Measurements from ENCODE around the gene IL18.
"Not testable (repeated sequence)": the region's sequence is repeated elsewhere in the genome, so short reads cannot be mapped to it uniquely, and the experiment has no call there.

The IL18 gene

DNA sequence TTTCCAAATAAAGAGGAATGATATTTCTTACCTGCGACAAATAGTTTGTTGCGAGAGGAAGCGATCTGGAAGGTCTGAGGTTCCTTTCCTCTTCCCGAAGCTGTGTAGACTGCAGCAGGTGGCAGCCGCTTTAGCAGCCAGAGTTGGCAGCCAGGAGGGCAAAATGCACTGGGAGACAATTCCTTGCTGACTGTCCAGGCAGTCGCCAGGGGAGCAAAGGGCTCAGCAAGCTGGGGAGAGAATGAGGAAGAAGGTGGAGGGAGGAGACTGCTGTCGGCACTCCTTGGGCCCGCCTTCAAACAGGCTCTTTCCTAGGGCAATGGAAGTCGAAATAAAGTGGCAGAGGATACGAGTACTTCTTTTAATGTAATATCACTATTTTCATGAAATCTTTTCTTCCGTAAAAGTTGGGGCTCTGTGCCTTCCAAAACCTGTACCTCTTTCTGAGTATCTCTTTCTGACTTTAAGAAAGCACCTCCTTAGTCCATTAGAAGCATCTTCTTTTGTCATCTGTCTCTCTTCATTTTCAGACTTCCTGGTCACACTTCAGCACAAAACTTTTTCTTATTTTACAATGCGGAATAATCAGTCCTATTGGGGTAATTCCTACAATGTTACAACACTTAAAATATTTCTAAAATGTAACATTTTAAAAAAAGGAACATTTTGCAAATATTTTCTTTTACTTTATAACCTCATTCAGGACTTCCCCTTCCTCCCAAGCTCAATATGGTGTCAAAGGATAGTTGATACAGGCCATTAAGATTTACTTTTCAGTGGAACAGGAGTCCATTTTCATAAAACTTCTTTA is at the start of gene IL18:
Gene IL18 (minus strand): TSS at position 220 of the 811 bp plus-strand sequence. CDS start 9,041 bp downstream, outside the sequence.
- Histone ChIP-seq H3K27me3 (ENCODE audit: control insufficient read depth, insufficient read depth, low read length) (no peaks in the 10 kb centered on the region), H3K4me1 (ENCODE audit: control insufficient read depth, insufficient read depth, low read length) (no peaks in the 10 kb centered on the region), H3K9me3 (ENCODE audit: control insufficient read depth, insufficient read depth, low read length) (no peaks in the 10 kb centered on the region), H3K4me3 (ENCODE audit: low read depth, low read length) (no peak within 1 kb of the TSS), H3K9ac (ENCODE audit: low read depth, low read length) (no peak within 1 kb of the TSS), H3K36me3 (ENCODE audit: control insufficient read depth, insufficient read depth, low read length) (no peaks in the 10 kb centered on the region)

DNA sequence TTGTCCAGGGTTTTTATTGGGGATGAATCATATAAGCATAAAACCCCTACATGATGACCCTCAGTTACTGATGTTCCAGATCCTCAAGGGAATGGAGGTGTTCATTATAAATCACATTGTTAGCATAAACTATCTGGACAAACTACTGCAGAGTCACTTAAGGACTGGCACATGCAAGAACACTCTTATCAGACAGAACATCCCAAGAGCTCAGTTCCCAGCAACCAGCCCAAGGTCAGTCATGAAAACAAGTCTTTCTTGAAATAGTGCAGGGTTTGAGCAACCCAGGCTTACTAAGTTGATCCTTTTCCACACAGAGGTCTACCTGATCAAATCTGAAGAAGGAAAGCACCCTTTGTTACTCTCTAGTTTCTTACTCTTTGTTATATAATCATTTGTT is 48.8 kb upstream of the IL18 start:
- H3K9ac ChIP-seq (ENCODE audit: low read depth, low read length): no peak overlapping the region

GRCh38 chr11:112212290-112212689 is 48.4 kb upstream of the IL18 start:
- Histone ChIP-seq H3K4me3 (ENCODE audit: low read depth, low read length) (no peak overlapping the region), H3K36me3 (ENCODE audit: control insufficient read depth, insufficient read depth, low read length) (no peaks in the 10 kb centered on the region), H3K9ac (ENCODE audit: low read depth, low read length) (no peak overlapping the region), H3K27me3 (ENCODE audit: control insufficient read depth, insufficient read depth, low read length) (no peaks in the 10 kb centered on the region), H3K4me1 (ENCODE audit: control insufficient read depth, insufficient read depth, low read length) (no peaks in the 10 kb centered on the region), H3K9me3 (ENCODE audit: control insufficient read depth, insufficient read depth, low read length) (no peaks in the 10 kb centered on the region)

More for the DNA sequence above, 48.8 kb upstream of the IL18 start:
- H3K36me3 ChIP-seq (ENCODE audit: control insufficient read depth, insufficient read depth, low read length): no peaks in the 10 kb centered on the region
- no peaks in the 10 kb centered on the region for H3K27me3 ChIP-seq (ENCODE audit: control insufficient read depth, insufficient read depth, low read length)
- H3K4me3 ChIP-seq (ENCODE audit: low read depth, low read length): no peak overlapping the region
- H3K4me1 ChIP-seq (ENCODE audit: control insufficient read depth, insufficient read depth, low read length): no peaks in the 10 kb centered on the region
- no peaks in the 10 kb centered on the region for H3K9me3 ChIP-seq (ENCODE audit: control insufficient read depth, insufficient read depth, low read length)

DNA sequence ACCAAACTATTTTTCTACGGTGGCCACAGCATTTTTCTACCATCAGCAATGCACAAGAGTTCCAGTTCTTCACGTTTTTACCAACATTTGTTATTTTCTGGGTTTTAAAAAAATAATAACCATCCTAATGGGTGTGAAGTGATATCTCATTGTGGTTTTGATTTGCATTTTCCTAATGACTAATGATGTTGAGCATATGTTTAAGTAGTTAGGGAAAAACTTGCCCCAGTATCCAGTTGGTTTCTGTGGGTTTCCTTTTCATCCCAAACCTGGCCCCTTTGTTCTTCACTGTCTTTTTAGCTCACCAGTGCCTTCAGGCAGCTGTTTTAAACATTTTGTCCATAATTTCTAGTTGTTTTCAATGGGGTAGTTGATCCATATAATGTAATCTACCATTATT is 47.6 kb upstream of the IL18 start:
- no peak overlapping the region for H3K9ac ChIP-seq (ENCODE audit: low read depth, low read length)
- no peaks in the 10 kb centered on the region for H3K36me3 ChIP-seq (ENCODE audit: control insufficient read depth, insufficient read depth, low read length)
- H3K27me3 ChIP-seq (ENCODE audit: control insufficient read depth, insufficient read depth, low read length): no peaks in the 10 kb centered on the region
- no peak overlapping the region for H3K4me3 ChIP-seq (ENCODE audit: low read depth, low read length)
- no peaks in the 10 kb centered on the region for H3K9me3 ChIP-seq (ENCODE audit: control insufficient read depth, insufficient read depth, low read length)
- H3K4me1 ChIP-seq (ENCODE audit: control insufficient read depth, insufficient read depth, low read length): no peaks in the 10 kb centered on the region

DNA sequence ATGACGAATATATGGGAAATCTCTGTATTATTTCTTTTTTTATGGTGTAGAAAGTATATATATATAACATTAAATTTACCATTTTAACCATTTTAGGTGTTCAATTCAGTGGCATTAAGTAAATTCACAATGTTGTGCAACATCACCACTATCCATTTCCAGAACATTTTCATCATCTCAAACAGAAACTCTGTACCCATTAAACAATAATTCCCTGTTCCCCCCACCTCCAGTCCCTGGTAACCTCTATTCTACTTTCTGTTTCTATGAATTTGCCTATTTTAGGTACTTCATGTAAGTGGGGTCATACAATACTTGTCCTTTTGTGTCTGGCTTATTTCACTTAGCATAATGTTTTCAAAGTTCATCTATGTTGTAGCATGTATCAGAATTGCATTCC is 47.0 kb upstream of the IL18 start:
- no peak overlapping the region for H3K4me3 ChIP-seq (ENCODE audit: low read depth, low read length)
- H3K36me3 ChIP-seq (ENCODE audit: control insufficient read depth, insufficient read depth, low read length): no peaks in the 10 kb centered on the region
- H3K9ac ChIP-seq (ENCODE audit: low read depth, low read length): no peak overlapping the region
- H3K4me1 ChIP-seq (ENCODE audit: control insufficient read depth, insufficient read depth, low read length): no peaks in the 10 kb centered on the region
- H3K9me3 ChIP-seq (ENCODE audit: control insufficient read depth, insufficient read depth, low read length): no peaks in the 10 kb centered on the region
- H3K27me3 ChIP-seq (ENCODE audit: control insufficient read depth, insufficient read depth, low read length): no peaks in the 10 kb centered on the region

DNA sequence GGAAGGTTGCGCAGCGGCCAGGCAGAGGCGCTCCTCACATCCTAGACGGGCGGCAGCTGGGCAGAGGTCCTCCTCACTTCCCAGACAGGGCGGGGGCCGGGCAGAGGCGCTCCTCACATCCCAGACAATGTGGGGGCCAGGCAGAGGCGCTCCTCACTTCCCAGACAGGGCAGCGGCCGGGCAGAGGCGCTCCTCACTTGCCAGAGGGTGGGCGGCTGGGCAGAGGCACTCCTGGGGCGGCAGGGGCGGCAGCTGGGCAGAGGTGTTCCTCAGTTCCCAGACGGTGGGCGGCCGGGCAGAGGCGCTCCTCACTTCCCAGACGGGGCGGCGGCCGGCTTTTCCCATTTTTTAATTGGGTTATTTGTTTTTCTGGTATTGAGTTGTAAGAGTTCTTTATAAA is 42.2 kb upstream of the IL18 start:
- H3K4me1 ChIP-seq (ENCODE audit: control insufficient read depth, insufficient read depth, low read length): no peaks in the 10 kb centered on the region
- no peaks in the 10 kb centered on the region for H3K9me3 ChIP-seq (ENCODE audit: control insufficient read depth, insufficient read depth, low read length)
- no peaks in the 10 kb centered on the region for H3K36me3 ChIP-seq (ENCODE audit: control insufficient read depth, insufficient read depth, low read length)
- no peak overlapping the region for H3K4me3 ChIP-seq (ENCODE audit: low read depth, low read length)
- no peak overlapping the region for H3K9ac ChIP-seq (ENCODE audit: low read depth, low read length)
- H3K27me3 ChIP-seq (ENCODE audit: control insufficient read depth, insufficient read depth, low read length): no peaks in the 10 kb centered on the region

DNA sequence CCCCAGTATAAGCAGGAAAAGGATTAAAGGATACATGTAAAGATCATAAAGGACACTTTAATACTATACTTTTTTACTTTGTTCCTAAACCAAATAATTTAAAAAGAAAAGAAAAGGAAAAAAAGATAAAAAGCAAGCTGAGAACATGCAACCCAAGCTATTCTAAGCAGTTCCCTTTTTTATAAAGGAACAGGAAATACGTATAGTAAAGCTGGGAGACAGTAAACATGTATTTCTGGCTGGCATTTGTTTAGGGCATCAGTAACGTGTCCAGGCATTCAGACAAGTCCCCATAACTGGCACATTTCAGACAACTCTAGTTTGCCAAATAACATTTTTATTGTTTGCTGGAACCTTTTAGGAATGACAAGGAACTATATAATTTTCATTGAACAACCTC is 36.4 kb upstream of the IL18 start:
- Histone ChIP-seq H3K27me3 (ENCODE audit: control insufficient read depth, insufficient read depth, low read length) (no peaks in the 10 kb centered on the region), H3K9ac (ENCODE audit: low read depth, low read length) (no peak overlapping the region), H3K4me3 (ENCODE audit: low read depth, low read length) (no peak overlapping the region), H3K9me3 (ENCODE audit: control insufficient read depth, insufficient read depth, low read length) (no peaks in the 10 kb centered on the region), H3K36me3 (ENCODE audit: control insufficient read depth, insufficient read depth, low read length) (no peaks in the 10 kb centered on the region), H3K4me1 (ENCODE audit: control insufficient read depth, insufficient read depth, low read length) (no peaks in the 10 kb centered on the region)

DNA sequence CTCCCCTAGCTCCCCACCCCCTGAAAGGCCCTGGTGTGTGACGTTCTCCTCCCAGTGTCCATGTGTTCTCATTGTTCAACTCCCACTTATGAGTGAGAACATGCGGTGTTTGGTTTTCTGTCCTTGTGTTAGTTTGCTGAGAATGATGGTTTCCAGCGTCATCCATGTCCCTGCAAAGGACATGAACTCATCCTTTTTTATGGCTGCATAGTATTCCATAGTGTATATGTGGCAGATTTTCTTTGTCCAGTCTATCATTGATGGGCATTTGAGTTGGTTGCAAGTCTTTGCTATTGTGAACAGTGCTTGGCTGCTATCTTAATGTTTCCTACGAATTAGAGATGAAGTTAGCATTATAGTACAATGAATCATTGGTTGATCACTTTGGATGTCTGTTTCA is 35.2 kb upstream of the IL18 start:
- H3K4me3 ChIP-seq (ENCODE audit: low read depth, low read length); H3K9me3 ChIP-seq (ENCODE audit: control insufficient read depth, insufficient read depth, low read length); H3K36me3 ChIP-seq (ENCODE audit: control insufficient read depth, insufficient read depth, low read length); H3K9ac ChIP-seq (ENCODE audit: low read depth, low read length); H3K27me3 ChIP-seq (ENCODE audit: control insufficient read depth, insufficient read depth, low read length); H3K4me1 ChIP-seq (ENCODE audit: control insufficient read depth, insufficient read depth, low read length): not testable (repeated sequence)

DNA sequence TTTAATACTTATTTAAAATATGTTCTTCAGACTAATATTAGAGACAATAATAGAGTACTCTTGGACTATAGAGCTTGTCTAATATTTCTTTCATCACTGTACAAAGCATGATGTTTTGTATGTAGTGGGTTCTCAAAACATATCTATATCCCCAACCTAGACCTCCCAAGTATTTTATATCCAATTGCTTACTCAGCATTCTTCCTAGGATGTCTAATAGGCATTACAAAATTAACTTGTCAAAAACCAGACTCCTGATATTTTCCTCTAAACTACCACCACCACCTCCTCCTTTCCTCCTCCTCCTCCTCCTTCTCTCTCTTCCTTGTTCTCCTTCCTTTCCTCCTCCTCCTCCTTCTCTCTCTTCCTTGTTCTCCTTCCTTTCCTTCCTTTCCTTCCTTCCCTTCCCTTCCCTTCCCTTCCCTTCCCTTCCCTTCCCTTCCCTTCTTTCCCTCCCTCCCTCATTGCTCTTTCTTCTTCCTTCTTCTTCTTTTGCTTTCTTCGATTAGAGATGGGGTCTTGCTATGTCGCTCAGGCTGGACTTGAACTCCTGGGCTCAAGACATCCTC is 32.7 kb upstream of the IL18 start:
- Histone ChIP-seq H3K9me3 (ENCODE audit: control insufficient read depth, insufficient read depth, low read length) (no peaks in the 10 kb centered on the region), H3K4me1 (ENCODE audit: control insufficient read depth, insufficient read depth, low read length) (no peaks in the 10 kb centered on the region), H3K4me3 (ENCODE audit: low read depth, low read length) (no peak overlapping the region), H3K36me3 (ENCODE audit: control insufficient read depth, insufficient read depth, low read length) (no peaks in the 10 kb centered on the region), H3K27me3 (ENCODE audit: control insufficient read depth, insufficient read depth, low read length) (no peaks in the 10 kb centered on the region), H3K9ac (ENCODE audit: low read depth, low read length) (no peak overlapping the region)

DNA sequence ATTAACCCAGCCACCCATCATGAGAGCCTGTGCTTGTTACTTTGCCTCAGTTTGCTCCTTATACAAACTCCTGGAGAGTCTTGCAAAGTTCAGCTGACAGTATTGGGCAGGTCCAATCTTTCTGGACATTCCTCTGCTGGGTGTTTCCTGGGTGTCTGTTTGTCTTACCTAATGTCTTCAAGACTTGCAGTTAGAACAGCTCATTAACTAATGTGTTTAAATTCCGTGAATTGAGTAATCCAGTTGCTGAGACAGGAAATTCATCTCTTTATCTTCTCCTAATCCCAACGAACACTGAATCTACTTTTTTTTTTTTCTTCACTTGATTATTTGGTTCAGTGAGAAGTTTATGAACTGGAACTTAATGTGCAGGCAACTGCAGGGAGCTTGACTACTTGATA is 32.1 kb upstream of the IL18 start:
- H3K9ac ChIP-seq (ENCODE audit: low read depth, low read length): no peak overlapping the region
- no peaks in the 10 kb centered on the region for H3K9me3 ChIP-seq (ENCODE audit: control insufficient read depth, insufficient read depth, low read length)
- no peaks in the 10 kb centered on the region for H3K4me1 ChIP-seq (ENCODE audit: control insufficient read depth, insufficient read depth, low read length)
- H3K27me3 ChIP-seq (ENCODE audit: control insufficient read depth, insufficient read depth, low read length): no peaks in the 10 kb centered on the region
- H3K4me3 ChIP-seq (ENCODE audit: low read depth, low read length): no peak overlapping the region
- H3K36me3 ChIP-seq (ENCODE audit: control insufficient read depth, insufficient read depth, low read length): no peaks in the 10 kb centered on the region

GRCh38 chr11:112195113-112195512 is 31.2 kb upstream of the IL18 start:
- not testable (repeated sequence) for H3K27me3 ChIP-seq (ENCODE audit: control insufficient read depth, insufficient read depth, low read length); H3K4me1 ChIP-seq (ENCODE audit: control insufficient read depth, insufficient read depth, low read length); H3K4me3 ChIP-seq (ENCODE audit: low read depth, low read length); H3K9me3 ChIP-seq (ENCODE audit: control insufficient read depth, insufficient read depth, low read length); H3K36me3 ChIP-seq (ENCODE audit: control insufficient read depth, insufficient read depth, low read length); H3K9ac ChIP-seq (ENCODE audit: low read depth, low read length)

- no peaks in the 10 kb centered on the region for H3K9me3 ChIP-seq (ENCODE audit: control insufficient read depth, insufficient read depth, low read length)
- H3K27me3 ChIP-seq (ENCODE audit: control insufficient read depth, insufficient read depth, low read length): no peaks in the 10 kb centered on the region
- H3K36me3 ChIP-seq (ENCODE audit: control insufficient read depth, insufficient read depth, low read length): no peaks in the 10 kb centered on the region
- no peaks in the 10 kb centered on the region for H3K4me1 ChIP-seq (ENCODE audit: control insufficient read depth, insufficient read depth, low read length)
- no peak overlapping the region for H3K4me3 ChIP-seq (ENCODE audit: low read depth, low read length)
- H3K9ac ChIP-seq (ENCODE audit: low read depth, low read length): no peak overlapping the region
Measured at GRCh38 chr11:112186304-112186703, 22.4 kb upstream of the IL18 start.
